ENCODE results near the gene CKLF. TPM values are rescaled to one million over a fixed set of nuclear protein-coding genes. Genes with fewer than 3 reads are reported as not detected.
A peak's percentile ranks its signal among the peaks of the same experiment; 100 is the strongest.

Gene CKLF
- total and polyA plus RNA-seq, 7 experiments from 2014 or later = 24.1 to 160 (median 45.9) TPM

GRCh38 chr16:66581246-66581952 lies 29.0 kb downstream of the CKLF start:
- Mint-ChIP-seq H3K9me3 (no peaks in the 10 kb centered on the region), H3K4me1 (peaks cover 12 to 26% (median 21%) of the 10 kb centered on the region in 7 donors), H3K4me3 (no peak overlapping the region), H3K27ac (no peak overlapping the region), H3K27me3 (peaks cover 13 to 32% (median 24%) of the 10 kb centered on the region in 5 donors), H3K36me3 (peaks cover 0 to 26% (median 0%) of the 10 kb centered on the region in 5 donors)
- Histone ChIP-seq H3K4me1 (ENCODE audit: control insufficient read depth in 2 of 2, insufficient read depth in 2 of 2, low read length in 2 of 2) (peaks cover 4 to 5% of the 10 kb centered on the region in 2 donors), H3K27me3 (ENCODE audit: control insufficient read depth in 2 of 2, insufficient read depth in 2 of 2, low read length in 2 of 2) (peaks cover 0 to 5% of the 10 kb centered on the region in 2 donors), H3K4me3 (ENCODE audit: low read length) (no peak overlapping the region), H3K36me3 (ENCODE audit: control insufficient read depth in 2 of 3, insufficient read depth in 3 of 3, low read length in 3 of 3) (no peaks in the 10 kb centered on the region), H3K27ac (ENCODE audit: low read depth, low read length) (no peak overlapping the region), H3K9me3 (ENCODE audit: control insufficient read depth in 2 of 3, low read length in 3 of 3) (no peaks in the 10 kb centered on the region)
- ATAC-seq (no peak), DNase-seq (no peak)
- intact Hi-C loops (cut with micrococcal nuclease) = no loop called here
- POLR2A ChIA-PET = interaction anchor here (1.4 kb wide), 1 partner anchor 29 kb away, joined by 3 read pairs; the partner anchor contains the start of gene CKLF
- CTCF ChIA-PET = no interaction called here

- POLR2A ChIA-PET = interaction anchor here (0.7 to 1.2 kb wide), 3 partner anchors 16 to 19 kb away, joined by 4 to 9 read pairs (median 5); partner anchors contain the start of gene CMTM3
- Mint-ChIP-seq H3K4me1 (peaks cover 26 to 53% (median 40%) of the 10 kb centered on the region in 7 donors), H3K36me3 (peaks cover 0 to 6% (median 0%) of the 10 kb centered on the region in 5 donors), H3K4me3 (peak overlapping the region in 3 of 10 donors; percentile 13 to 48 (median 22)), H3K9me3 (no peaks in the 10 kb centered on the region), H3K27me3 (peaks cover 0 to 5% (median 0%) of the 10 kb centered on the region in 5 donors), H3K27ac (peak overlapping the region in 3 of 9 donors; percentile 4 to 15 (median 11))
- ATAC-seq (peak; percentile 22), DNase-seq (no peak)
- H3K4me1 ChIP-seq (ENCODE audit: control insufficient read depth in 2 of 2, insufficient read depth in 2 of 2, low read length in 2 of 2) = peaks cover 3 to 7% of the 10 kb centered on the region in 2 donors
- H3K27ac ChIP-seq (ENCODE audit: low read depth, low read length) = no peak overlapping the region
- intact Hi-C loops (cut with micrococcal nuclease) = no loop called here
- H3K27me3 ChIP-seq (ENCODE audit: control insufficient read depth in 2 of 2, insufficient read depth in 2 of 2, low read length in 2 of 2) = no peaks in the 10 kb centered on the region
- H3K36me3 ChIP-seq (ENCODE audit: control insufficient read depth in 2 of 3, insufficient read depth in 3 of 3, low read length in 3 of 3) = no peaks in the 10 kb centered on the region
- H3K9me3 ChIP-seq (ENCODE audit: control insufficient read depth in 2 of 3, low read length in 3 of 3) = no peaks in the 10 kb centered on the region
- H3K4me3 ChIP-seq (ENCODE audit: low read length) = no peak overlapping the region
- CTCF ChIA-PET = interaction anchor here (0.7 to 1.4 kb wide), 4 partner anchors 12 to 23 kb away, joined by 3 to 4 read pairs (median 4); no protein-coding TSS in a partner anchor
Measured at GRCh38 chr16:66585481-66586239, 33.3 kb downstream of the CKLF start.

DNA sequence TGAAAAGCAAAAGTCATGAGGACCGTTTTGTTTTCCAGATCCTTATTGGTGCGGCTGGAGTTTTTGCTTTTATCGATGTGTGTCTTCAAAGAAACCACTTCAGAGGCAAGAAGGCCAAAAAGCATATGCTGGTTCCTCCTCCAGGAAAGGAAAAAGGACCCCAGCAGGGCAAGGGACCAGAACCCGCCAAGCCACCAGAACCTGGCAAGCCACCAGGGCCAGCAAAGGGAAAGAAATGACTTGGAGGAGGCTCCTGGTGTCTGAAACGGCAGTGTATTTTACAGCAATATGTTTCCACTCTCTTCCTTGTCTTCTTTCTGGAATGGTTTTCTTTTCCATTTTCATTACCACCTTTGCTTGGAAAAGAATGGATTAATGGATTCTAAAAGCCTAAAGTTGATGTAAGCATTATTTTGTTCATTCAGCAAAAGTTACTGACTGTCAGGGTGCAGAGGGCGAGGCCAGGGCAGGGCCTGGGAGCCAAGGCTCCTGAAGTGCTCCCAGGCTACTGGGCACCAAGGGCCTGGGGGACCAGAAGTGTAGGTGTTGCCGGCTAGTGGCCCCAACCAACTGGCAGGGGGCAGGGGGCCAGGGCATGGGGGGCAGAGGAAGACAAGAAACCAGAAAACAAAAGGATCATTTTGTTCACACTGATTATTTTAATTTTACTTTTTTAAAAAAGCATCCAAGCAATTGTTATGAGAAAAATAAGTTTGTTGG lies 35.7 kb downstream of the CKLF start:
- CTCF ChIA-PET = interaction anchor here (0.6 to 2.0 kb wide), 6 partner anchors 9 to 122 kb away, joined by 3 to 10 read pairs (median 4); partner anchors contain the start of genes CKLF and CMTM2
- H3K4me1 Mint-ChIP-seq = peaks cover 27 to 51% (median 39%) of the 10 kb centered on the region in 7 donors
- H3K27ac Mint-ChIP-seq = peak overlapping the region in 7 of 9 donors; percentile 65 to 90 (median 78)
- no peak for ATAC-seq
- Histone ChIP-seq H3K4me3 (ENCODE audit: low read length) (no peak overlapping the region), H3K27me3 (ENCODE audit: control insufficient read depth in 2 of 2, insufficient read depth in 2 of 2, low read length in 2 of 2) (no peaks in the 10 kb centered on the region), H3K36me3 (ENCODE audit: control insufficient read depth in 2 of 3, insufficient read depth in 3 of 3, low read length in 3 of 3) (no peaks in the 10 kb centered on the region), H3K4me1 (ENCODE audit: control insufficient read depth in 2 of 2, insufficient read depth in 2 of 2, low read length in 2 of 2) (peaks cover 6 to 7% of the 10 kb centered on the region in 2 donors), H3K9me3 (ENCODE audit: control insufficient read depth in 2 of 3, low read length in 3 of 3) (no peaks in the 10 kb centered on the region), H3K27ac (ENCODE audit: low read depth, low read length) (no peak overlapping the region)
- H3K9me3 Mint-ChIP-seq = no peaks in the 10 kb centered on the region
- POLR2A ChIA-PET = interaction anchor here (0.6 to 1.5 kb wide), 3 partner anchors 13 to 69 kb away, joined by 3 to 4 read pairs (median 4); no protein-coding TSS in a partner anchor
- H3K36me3 Mint-ChIP-seq = peaks cover 0 to 2% (median 0%) of the 10 kb centered on the region in 5 donors
- DNase-seq = no peak
- H3K27me3 Mint-ChIP-seq = peaks cover 0 to 2% (median 0%) of the 10 kb centered on the region in 5 donors
- intact Hi-C loops (cut with micrococcal nuclease) = no loop called here
- peak overlapping the region; percentile 39 to 89 (median 78) for H3K4me3 Mint-ChIP-seq

- intact Hi-C loops (cut with micrococcal nuclease) = loop anchor here (1.0 kb wide), 9 partner anchors 8 to 183 kb away; partner anchors contain the start of genes CKLF (in 1 of the 2) and CMTM3 (in 1 of the 2)
- H3K4me3 Mint-ChIP-seq = peak overlapping the region; percentile 73 to 96 (median 87)
- ATAC-seq = peak; percentile 98
- H3K4me1 Mint-ChIP-seq = peaks cover 27 to 51% (median 39%) of the 10 kb centered on the region in 7 donors
- H3K27me3 Mint-ChIP-seq = peaks cover 0 to 2% (median 0%) of the 10 kb centered on the region in 5 donors
- Histone ChIP-seq H3K27me3 (ENCODE audit: control insufficient read depth in 2 of 2, insufficient read depth in 2 of 2, low read length in 2 of 2) (no peaks in the 10 kb centered on the region), H3K36me3 (ENCODE audit: control insufficient read depth in 2 of 3, insufficient read depth in 3 of 3, low read length in 3 of 3) (no peaks in the 10 kb centered on the region), H3K9me3 (ENCODE audit: control insufficient read depth in 2 of 3, low read length in 3 of 3) (no peaks in the 10 kb centered on the region), H3K4me3 (ENCODE audit: low read length) (no peak overlapping the region), H3K4me1 (ENCODE audit: control insufficient read depth in 2 of 2, insufficient read depth in 2 of 2, low read length in 2 of 2) (peaks cover 6 to 7% of the 10 kb centered on the region in 2 donors), H3K27ac (ENCODE audit: low read depth, low read length) (no peak overlapping the region)
- ChIA-PET POLR2A (interaction anchor here (0.6 to 2.4 kb wide), 9 partner anchors 10 to 104 kb away, joined by 3 to 16 read pairs (median 4); partner anchors contain the start of genes CKLF, CMTM2 and CMTM3), CTCF (interaction anchor here (0.7 to 2.5 kb wide), 16 partner anchors 8 to 279 kb away, joined by 3 to 28 read pairs (median 4); partner anchors contain the start of genes CKLF and CMTM2)
- H3K9me3 Mint-ChIP-seq = peaks cover 0 to 3% (median 0%) of the 10 kb centered on the region in 11 donors
- H3K27ac Mint-ChIP-seq = peak overlapping the region; percentile 75 to 90 (median 83)
- H3K36me3 Mint-ChIP-seq = peaks cover 0 to 2% (median 0%) of the 10 kb centered on the region in 5 donors
- peak; percentile 36 to 73 (median 60) for DNase-seq
Measured at GRCh38 chr16:66588981-66589713, 36.8 kb downstream of the CKLF start.

DNA sequence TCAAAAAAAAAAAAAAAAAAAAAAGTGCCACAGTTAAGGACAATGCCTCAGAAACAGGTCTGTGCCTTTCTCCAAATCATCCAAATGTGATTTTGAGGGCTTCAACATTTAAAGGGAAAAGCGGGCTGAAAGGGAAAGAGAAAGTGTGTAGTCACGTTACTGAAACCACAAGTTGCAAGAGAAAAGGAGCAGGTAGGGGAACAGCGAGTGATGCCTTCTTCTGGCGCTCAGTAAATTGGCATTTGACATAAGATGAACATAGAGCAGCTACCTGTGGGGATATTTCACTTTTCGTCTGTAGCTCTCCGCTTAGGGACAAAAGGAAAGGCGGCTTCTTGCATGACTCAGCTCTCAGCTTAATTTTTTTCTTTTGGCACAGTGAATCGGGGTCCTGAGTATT lies 37.9 kb downstream of the CKLF start:
- H3K4me1 ChIP-seq (ENCODE audit: control insufficient read depth in 2 of 2, insufficient read depth in 2 of 2, low read length in 2 of 2) = peaks cover 6 to 7% of the 10 kb centered on the region in 2 donors
- DNase-seq (peak in 8 of 9 donors; percentile 32 to 54 (median 43)), ATAC-seq (peak; percentile 43)
- no peaks in the 10 kb centered on the region for H3K36me3 ChIP-seq (ENCODE audit: control insufficient read depth in 2 of 3, insufficient read depth in 3 of 3, low read length in 3 of 3)
- peak overlapping the region; percentile 63 for H3K4me3 ChIP-seq (ENCODE audit: low read length)
- no peaks in the 10 kb centered on the region for H3K27me3 ChIP-seq (ENCODE audit: control insufficient read depth in 2 of 2, insufficient read depth in 2 of 2, low read length in 2 of 2)
- no peaks in the 10 kb centered on the region for H3K9me3 ChIP-seq (ENCODE audit: control insufficient read depth in 2 of 3, low read length in 3 of 3)
- ChIA-PET POLR2A (interaction anchor here (0.9 to 2.4 kb wide), 6 partner anchors 9 to 182 kb away, joined by 3 to 16 read pairs (median 5); partner anchors contain the start of genes CMTM2 and CMTM3), CTCF (interaction anchor here (0.7 to 2.5 kb wide), 13 partner anchors 9 to 278 kb away, joined by 3 to 28 read pairs (median 3); no protein-coding TSS in a partner anchor)
- intact Hi-C loops (cut with micrococcal nuclease) = loop anchor here in 1 of 2 donors (1.0 kb wide), 3 partner anchors 14 to 68 kb away; partner anchors contain the start of genes CKLF and CMTM3
- Mint-ChIP-seq H3K27ac (peak overlapping the region; percentile 70 to 90 (median 85)), H3K4me1 (peaks cover 27 to 57% (median 39%) of the 10 kb centered on the region in 7 donors), H3K4me3 (peak overlapping the region; percentile 82 to 96 (median 88)), H3K9me3 (peaks cover 0 to 3% (median 0%) of the 10 kb centered on the region in 11 donors), H3K36me3 (peaks cover 0 to 2% (median 0%) of the 10 kb centered on the region in 5 donors), H3K27me3 (peaks cover 0 to 2% (median 0%) of the 10 kb centered on the region in 5 donors)
- H3K27ac ChIP-seq (ENCODE audit: low read depth, low read length) = no peak overlapping the region

Data from naive thymus-derived CD4-positive, alpha-beta T cell (primary cell).